A549 (cell line): ENCODE measurements around the gene EMD. TPM values are rescaled to one million over a fixed set of nuclear protein-coding genes. Genes with fewer than 3 reads are reported as not detected.
A peak's percentile ranks its signal among the peaks of the same experiment; 100 is the strongest.

Experiments used
- ATAC-seq, 2 experiments: fragments of 200-7000 bp in 1 of 2; fragments of >200 bp in 1 of 2; cut with Nextera tagmentation in 1 of 2; cut with Tn5 transposase in 1 of 2; 3 replicates each; pipeline versions ENCODE4 v1.8.0 to v1.9.1; 2018 to 2020; ENCODE audit warnings: mild to moderate bottlenecking in 1 of 2, moderate library complexity in 1 of 2
- CTCF ChIA-PET: fragments of 300-600 bp; sonication (Branson Sonifier 250); formaldehyde crosslinking; extraction: SDS; loops from one replicate; lab custom pipeline; 2021; ENCODE audit warnings: antibody characterized with exemption, inconsistent platforms; lab: Yijun Ruan, JAX
- POLR2A ChIA-PET: fragments of 350-600 bp; formaldehyde crosslinking; extraction: SDS; loops from one replicate; lab custom pipeline; 2021; ENCODE audit warnings: antibody characterized with exemption, inconsistent platforms; lab: Yijun Ruan, JAX
- DNase-seq, 2 experiments: peaks; one replicate each; pipeline versions ENCODE4 v3.0.0 to v3.0.0-alpha.2; 2011 to 2016; ENCODE audit warnings: low read depth in 1 of 2, low spot score in 1 of 2
- FAIRE-seq: peaks from 2 replicates; lab custom pipeline; 2011; peaks lifted over from hg19 to GRCh38; lab: Jason Lieb, UNC
- H3K27ac ChIP-seq, 2 experiments: fragments of >200 bp; sonication (Bioruptor Twin); formaldehyde crosslinking; 3 replicates each; pipeline ENCODE4 v1.5.1; 2016 to 2017
- H3K4me1 ChIP-seq: fragments of >200 bp; sonication (Bioruptor Twin); formaldehyde crosslinking; 3 replicates; pipeline ENCODE4 v1.6.1; 2016
- H3K4me2 ChIP-seq: fragments of >200 bp; sonication (Bioruptor Twin); formaldehyde crosslinking; 3 replicates; pipeline ENCODE4 v1.6.1; 2016
- H3K4me3 ChIP-seq: fragments of >200 bp; sonication (Bioruptor Twin); formaldehyde crosslinking; 3 replicates; pipeline ENCODE4 v1.5.1; 2016
- H3K9me3 ChIP-seq: fragments of >200 bp; sonication (Bioruptor Twin); formaldehyde crosslinking; 3 replicates; pipeline ENCODE4 v1.6.1; 2016
- CBX8 ChIP-seq: fragments of 200-600 bp; sonication (generic); IDR thresholded peaks from 2 replicates; pipeline ENCODE4 v1.6.1; 2016
- CHD4 ChIP-seq: fragments of 200-600 bp; sonication (generic); IDR thresholded peaks from 2 replicates; pipeline ENCODE4 v1.6.1; 2016; ENCODE audit warnings: antibody characterized with exemption, mild to moderate bottlenecking, borderline replicate concordance
- FOSB ChIP-seq: fragments of 250-450 bp; sonication (Bioruptor Pico); IDR thresholded peaks from 2 replicates; pipeline ENCODE4 v1.5.0; 2020; ENCODE audit warnings: mild to moderate bottlenecking, moderate library complexity
- FOSL2 ChIP-seq, 2 experiments: fragments of 450-650 bp in 1 of 2; fragments of >200 bp in 1 of 2; sonication (Bioruptor Twin) in 1 of 2; formaldehyde crosslinking; IDR thresholded peaks; 2 replicates each; pipeline versions ENCODE4 v1.5.0 to v1.6.1; 2016 to 2020; ENCODE audit warnings: mild to moderate bottlenecking in 1 of 2, moderate library complexity in 1 of 2
- FOXS1 ChIP-seq: fragments of 250-450 bp; sonication (Bioruptor Pico); IDR thresholded peaks from 2 replicates; pipeline ENCODE4 v1.5.0; 2020; ENCODE audit warnings: mild to moderate bottlenecking, moderate library complexity
- HDAC2 ChIP-seq: fragments of 200-600 bp; sonication (generic); IDR thresholded peaks from 2 replicates; pipeline ENCODE4 v1.6.1; 2016
- HEYL ChIP-seq: fragments of 250-450 bp; sonication (Bioruptor Pico); IDR thresholded peaks from 2 replicates; pipeline ENCODE4 v1.8.0; 2021; ENCODE audit warnings: mild to moderate bottlenecking, moderate library complexity
- HOXB5 ChIP-seq: fragments of 250-450 bp; sonication (Bioruptor Pico); IDR thresholded peaks from 2 replicates; pipeline ENCODE4 v1.5.0; 2020; ENCODE audit warnings: mild to moderate bottlenecking, moderate library complexity
- JUN ChIP-seq, 2 experiments: fragments of >200 bp; sonication (Bioruptor Twin); formaldehyde crosslinking; IDR thresholded peaks; 2 replicates in 1 of 2; 3 replicates in 1 of 2; pipeline ENCODE4 v1.6.1; 2016 to 2017
- MAFK ChIP-seq: fragments of 450-650 bp; IDR thresholded peaks from 2 replicates; pipeline ENCODE4 v1.6.1; 2014; ENCODE audit not compliant: partially characterized antibody
- MAX ChIP-seq: IDR thresholded peaks from 2 replicates; pipeline ENCODE4 v1.6.1; 2012
- POLR2AphosphoS2 ChIP-seq: conservative IDR thresholded peaks from 2 replicates; pipeline ENCODE4 v1.6.1; 2012; ENCODE audit warnings: low read length, improper control_type of control experiment, inconsistent platforms
- REST ChIP-seq: fragments of 200-600 bp; sonication (generic); IDR thresholded peaks from 2 replicates; pipeline ENCODE4 v1.6.1; 2016; ENCODE audit warnings: antibody characterized with exemption, mild to moderate bottlenecking, moderate library complexity
- SREBF2 ChIP-seq: fragments of 450-650 bp; IDR thresholded peaks from 2 replicates; pipeline ENCODE4 v1.6.1; 2014; ENCODE audit warnings: mild to moderate bottlenecking, moderate library complexity
- TP53 ChIP-seq: fragments of 250-450 bp; sonication (Bioruptor Pico); IDR thresholded peaks from 2 replicates; pipeline ENCODE4 v1.5.0; 2021; ENCODE audit warnings: mild to moderate bottlenecking, moderate library complexity
- ZFP36 ChIP-seq: fragments of 450-650 bp; IDR thresholded peaks from 2 replicates; pipeline ENCODE4 v1.6.1; 2014; ENCODE audit warnings: borderline replicate concordance; ENCODE audit not compliant: partially characterized antibody
- ZNF302 ChIP-seq: fragments of 250-450 bp; sonication (Bioruptor Pico); IDR thresholded peaks from 2 replicates; pipeline ENCODE4 v1.9.0; 2021; ENCODE audit warnings: inconsistent platforms, mild to moderate bottlenecking, moderate library complexity
- ZSCAN20 ChIP-seq: fragments of 250-450 bp; sonication (Bioruptor Pico); IDR thresholded peaks from 2 replicates; pipeline ENCODE4 v1.8.0; 2022; ENCODE audit warnings: mild to moderate bottlenecking, moderate library complexity
- WGBS: methylation state at CpG from one replicate; pipeline ENCODE4 v1.1.6; 2017; ENCODE audit errors: missing lambda C conversion rate; 5-methylcytosine and 5-hydroxymethylcytosine counted together
- polyA plus RNA-seq, 4 experiments: library from polyadenylated mRNA; depleted of rRNA in 3 of 4; stranded (reverse); fragments of >200 nt; fragmentation: RNase III in 1 of 4; extraction: RNeasy Plus Mini Kit Qiagen cat#74134 plus additional on column Dnase treatment in 1 of 4; gene quantifications; 2 replicates in 3 of 4; 3 replicates in 1 of 4; pipeline ENCODE4 v1.2.3, GENCODE V29; 2011 to 2017

EMD gene
- polyA plus RNA-seq, 2 of the 4 experiments (the other 2 are of a cell fraction) = 34.6 to 126 TPM

GRCh38 chrX:154359362-154360154, 19.5 kb upstream of the EMD start:
- peak overlapping the region in 1 of 2 experiments; percentile 37; a peak in 2 of 6 replicates for H3K27ac ChIP-seq
- ATAC-seq (no peak), DNase-seq (no peak), FAIRE-seq (no peak)
- ChIA-PET POLR2A (no interaction called here), CTCF (interaction anchor here (0.7 kb wide), 1 partner anchor 14 kb away, joined by 3 read pairs; no protein-coding TSS in a partner anchor)
- no peak for TF ChIP-seq TP53 (CRISPR knock-in tag)
- no peak for TF ChIP-seq REST
- TF ChIP-seq ZFP36 = no peak
- TF ChIP-seq CBX8 = no peak
- H3K4me3 ChIP-seq = no peak overlapping the region
- peaks cover 58% of the 10 kb centered on the region for H3K4me1 ChIP-seq
- 95% methylated on average over 20 of the region's 41 CpGs for WGBS
- H3K9me3 ChIP-seq = no peaks in the 10 kb centered on the region
- H3K4me2 ChIP-seq = no peak overlapping the region; the same call in 2 of the 3 replicates

- 89% methylated on average over 12 of the region's 34 CpGs for WGBS
- Histone ChIP-seq H3K4me2 (no peak overlapping the region; the same call in 2 of the 3 replicates), H3K4me3 (no peak overlapping the region), H3K4me1 (peaks cover 59% of the 10 kb centered on the region), H3K9me3 (no peaks in the 10 kb centered on the region), H3K27ac (0 out of 6 replicates have a peak overlapping the region, but pooled peaks of 1 of the 2 experiments have one; percentile 18)
- ChIA-PET POLR2A (no interaction called here), CTCF (interaction anchor here (0.7 to 1.0 kb wide), 2 partner anchors 13 to 14 kb away, joined by 3 to 5 read pairs; no protein-coding TSS in a partner anchor)
- TF ChIP-seq POLR2AphosphoS2 (no peak; the same call in 1 of the 2 replicates), SREBF2 (no peak), ZSCAN20 (CRISPR knock-in tag) (no peak), HOXB5 (no peak), CHD4 (no peak), ZNF302 (no peak), FOXS1 (CRISPR knock-in tag) (no peak), HDAC2 (no peak), FOSL2 (IDR thresholded peaks at IDR 0.05) (no peak), FOSL2 (CRISPR knock-in tag; IDR thresholded peaks at IDR 0.05) (no peak), TP53 (CRISPR knock-in tag) (no peak), MAX (no peak), JUN (IDR thresholded peaks at IDR 0.05) (no peak), MAFK (no peak), HEYL (no peak), FOSB (CRISPR knock-in tag) (no peak)
- ATAC-seq (no peak), DNase-seq (no peak), FAIRE-seq (no peak)
Measured at GRCh38 chrX:154360155-154360713, 18.9 kb upstream of the EMD start.
